GM12891 (cell line): ENCODE results near the gene DHRS1.

Experiments used
- POLR2A ChIP-seq: IDR thresholded peaks from 2 replicates; pipeline ENCODE4 v1.6.1; 2011; ENCODE audit warnings: low read depth, low read length, control low read depth
- POLR2AphosphoS5 ChIP-seq: IDR thresholded peaks from 2 replicates; pipeline ENCODE4 v1.6.1; 2011; ENCODE audit warnings: low read depth, low read length, control low read depth
- SPI1 ChIP-seq: IDR thresholded peaks from 2 replicates; pipeline ENCODE4 v1.6.1; 2011; ENCODE audit warnings: low read depth, low read length, control low read depth
- TAF1 ChIP-seq: IDR thresholded peaks from 2 replicates; pipeline ENCODE4 v1.6.1; 2011; ENCODE audit warnings: low read depth, low read length, control low read depth

- TF ChIP-seq POLR2A (no peak), POLR2AphosphoS5 (no peak), TAF1 (no peak), SPI1 (no peak)
Observed at GRCh38 chr14:24348186-24348585, 48.6 kb upstream of the DHRS1 start.
